ENCODE measurements around the gene LYSMD1. TPM values are rescaled to one million over a fixed set of nuclear protein-coding genes. Genes with fewer than 3 reads are reported as not detected.
"Not testable (repeated sequence)": the region's sequence is repeated elsewhere in the genome, so short reads cannot be mapped to it uniquely, and the experiment has no call there.

Gene LYSMD1
- total and polyA plus RNA-seq, 2 experiments from 2014 or later = 4.9 to 26.7 TPM

DNA sequence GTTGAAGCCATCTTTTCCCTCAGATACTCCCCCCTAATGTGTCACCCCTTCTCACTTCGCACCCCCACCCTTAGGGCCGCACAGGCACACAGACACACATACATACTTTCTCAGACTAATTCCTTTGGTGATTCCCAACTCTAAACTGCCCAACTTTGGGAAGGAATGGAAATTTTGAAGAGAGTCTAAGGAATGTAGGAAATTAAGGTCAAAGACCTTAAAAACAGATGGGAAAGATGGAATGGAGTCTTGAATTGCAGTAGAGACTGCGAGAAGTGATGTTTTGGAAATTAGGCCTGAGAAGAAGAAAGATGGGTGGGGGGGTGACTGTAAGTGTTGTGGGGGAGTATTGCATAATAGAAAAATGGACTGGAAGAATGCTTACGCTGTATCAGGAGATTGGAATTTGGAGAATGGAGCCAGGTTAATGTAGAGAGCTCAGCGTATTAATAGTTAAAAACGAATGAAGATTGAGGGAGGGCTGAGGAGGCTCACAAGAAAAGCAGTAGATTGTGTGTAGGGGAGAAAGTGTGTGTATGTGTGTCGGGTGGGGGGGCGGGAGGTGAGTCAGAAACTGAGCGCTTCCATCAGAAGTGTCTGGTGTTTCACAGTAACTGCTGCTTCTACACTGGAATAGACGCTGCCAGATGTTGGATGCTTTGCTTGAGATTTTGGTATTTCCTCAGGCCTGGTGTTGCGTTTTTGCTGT, 34.3 kb upstream of the LYSMD1 start:
- no peaks in the 10 kb centered on the region for H3K9me3 ChIP-seq (ENCODE audit: low read depth)
- no peaks in the 10 kb centered on the region for H3K27me3 ChIP-seq
- H3K36me3 ChIP-seq = peaks cover 3% of the 10 kb centered on the region
- TF ChIP-seq, protein P1, sequence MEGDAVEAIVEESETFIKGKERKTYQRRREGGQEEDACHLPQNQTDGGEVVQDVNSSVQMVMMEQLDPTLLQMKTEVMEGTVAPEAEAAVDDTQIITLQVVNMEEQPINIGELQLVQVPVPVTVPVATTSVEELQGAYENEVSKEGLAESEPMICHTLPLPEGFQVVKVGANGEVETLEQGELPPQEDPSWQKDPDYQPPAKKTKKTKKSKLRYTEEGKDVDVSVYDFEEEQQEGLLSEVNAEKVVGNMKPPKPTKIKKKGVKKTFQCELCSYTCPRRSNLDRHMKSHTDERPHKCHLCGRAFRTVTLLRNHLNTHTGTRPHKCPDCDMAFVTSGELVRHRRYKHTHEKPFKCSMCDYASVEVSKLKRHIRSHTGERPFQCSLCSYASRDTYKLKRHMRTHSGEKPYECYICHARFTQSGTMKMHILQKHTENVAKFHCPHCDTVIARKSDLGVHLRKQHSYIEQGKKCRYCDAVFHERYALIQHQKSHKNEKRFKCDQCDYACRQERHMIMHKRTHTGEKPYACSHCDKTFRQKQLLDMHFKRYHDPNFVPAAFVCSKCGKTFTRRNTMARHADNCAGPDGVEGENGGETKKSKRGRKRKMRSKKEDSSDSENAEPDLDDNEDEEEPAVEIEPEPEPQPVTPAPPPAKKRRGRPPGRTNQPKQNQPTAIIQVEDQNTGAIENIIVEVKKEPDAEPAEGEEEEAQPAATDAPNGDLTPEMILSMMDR (IDR thresholded peaks at IDR 0.05; ENCODE audit: low read depth, low read length) = no peak
- H3K4me3 ChIP-seq = peak overlapping the region; percentile 77
- peaks cover 6% of the 10 kb centered on the region for H3K4me1 ChIP-seq (ENCODE audit: low read depth)
- DNase-seq (ENCODE audit: low read depth in 1 of 2, low spot score in 1 of 2) = peak; percentile 10 to 90
- peak overlapping the region; percentile 94 for H3K27ac ChIP-seq

DNA sequence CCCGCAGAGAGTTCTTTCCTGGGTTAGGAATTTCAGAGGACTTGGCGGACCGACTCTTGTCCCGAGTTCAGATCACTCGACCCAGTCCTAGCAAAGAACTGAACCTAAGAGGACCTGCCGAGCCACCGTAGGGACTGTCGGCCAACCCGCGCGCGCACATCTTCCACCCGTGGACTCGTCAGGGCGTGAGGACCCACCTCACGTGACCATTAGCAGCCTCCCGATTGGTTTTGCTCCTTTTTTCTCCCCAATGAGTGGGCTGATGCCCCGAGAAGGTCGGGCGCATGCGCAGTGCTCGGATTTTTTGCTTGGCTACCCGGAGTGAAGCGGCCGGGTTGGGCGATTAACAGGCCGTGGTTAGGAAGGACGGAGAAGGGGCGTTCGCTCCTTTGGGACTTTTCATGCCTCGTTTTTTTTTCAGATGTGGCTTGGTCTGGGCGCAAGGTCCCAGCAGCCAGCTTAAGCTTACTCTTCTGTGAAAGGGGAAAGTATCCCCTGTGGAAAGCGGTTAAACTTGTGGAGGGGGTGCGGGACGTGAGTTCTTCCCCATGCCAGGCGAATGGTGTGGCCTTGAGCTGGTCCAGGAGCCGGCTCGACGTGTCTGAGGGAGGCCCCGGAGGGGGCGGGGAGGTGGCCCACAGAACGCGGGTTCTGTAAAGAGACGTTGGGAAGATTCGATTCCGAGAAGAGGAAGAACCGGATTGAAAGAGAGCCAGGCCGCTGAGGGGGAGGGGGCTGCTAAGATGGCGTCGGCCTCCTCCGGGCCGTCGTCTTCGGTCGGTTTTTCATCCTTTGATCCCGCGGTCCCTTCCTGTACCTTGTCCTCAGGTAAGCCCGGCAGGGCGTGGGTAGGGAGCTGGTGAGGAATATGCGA, 32.8 kb upstream of the LYSMD1 start, which contains the start of gene PIP5K1A:
Gene PIP5K1A (plus strand): TSS at position 299 of the 874 bp plus-strand sequence. CDS start 445 bp downstream, at position 744.
- Histone ChIP-seq H3K9me3 (ENCODE audit: low read depth) (no peaks in the 10 kb centered on the region), H3K4me3 (peak within 1 kb of the TSS; percentile 77), H3K4me1 (ENCODE audit: low read depth) (peaks cover 6% of the 10 kb centered on the region), H3K27me3 (no peaks in the 10 kb centered on the region), H3K36me3 (peaks cover 3% of the 10 kb centered on the region), H3K27ac (peak within 1 kb of the TSS; percentile 94)
- TF ChIP-seq, protein P1 (IDR thresholded peaks at IDR 0.05; ENCODE audit: low read depth, low read length) = no peak
- peak; percentile 99 for DNase-seq (ENCODE audit: low read depth in 1 of 2, low spot score in 1 of 2)

- Histone ChIP-seq H3K27me3 (no peaks in the 10 kb centered on the region), H3K4me1 (ENCODE audit: low read depth) (peaks cover 6% of the 10 kb centered on the region), H3K36me3 (peaks cover 1% of the 10 kb centered on the region), H3K4me3 (peak overlapping the region; percentile 77), H3K9me3 (ENCODE audit: low read depth) (no peaks in the 10 kb centered on the region), H3K27ac (peak overlapping the region; percentile 94)
- TF ChIP-seq, protein P1 (IDR thresholded peaks at IDR 0.05; ENCODE audit: low read depth, low read length) = no peak
- DNase-seq (ENCODE audit: low read depth in 1 of 2, low spot score in 1 of 2) = no peak
These were observed 32.2 kb upstream of the LYSMD1 start for GRCh38 chr1:151197863-151198253.

DNA sequence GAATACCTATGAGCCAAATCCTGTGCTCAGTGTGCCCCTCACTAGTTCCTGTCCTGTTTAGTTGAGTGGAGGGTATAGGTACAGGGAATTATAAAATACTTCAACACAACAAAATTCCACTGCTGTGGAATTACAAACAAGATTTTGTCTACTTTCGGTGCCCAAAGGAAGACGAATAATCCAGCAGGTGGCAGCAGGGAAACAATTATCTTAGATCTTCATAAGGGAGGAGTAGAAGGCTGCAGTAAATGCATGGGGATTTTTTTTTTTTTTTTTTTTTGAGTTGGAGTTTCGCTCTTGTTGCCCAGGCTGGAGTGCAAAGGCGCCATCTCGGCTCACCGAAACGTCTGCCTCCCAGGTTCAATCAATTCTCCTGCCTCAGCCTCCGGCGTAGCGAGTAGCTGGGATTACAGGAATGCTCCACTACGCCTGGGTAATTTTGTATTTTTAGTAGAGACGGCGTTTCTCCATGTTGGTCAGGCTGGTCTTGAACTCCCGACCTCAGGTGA, 30.6 kb upstream of the LYSMD1 start:
- Histone ChIP-seq H3K4me3 (no peak overlapping the region), H3K36me3 (no peaks in the 10 kb centered on the region), H3K4me1 (ENCODE audit: low read depth) (peaks cover 6% of the 10 kb centered on the region), H3K27ac (no peak overlapping the region), H3K27me3 (no peaks in the 10 kb centered on the region), H3K9me3 (ENCODE audit: low read depth) (no peaks in the 10 kb centered on the region)
- TF ChIP-seq, protein P1 (IDR thresholded peaks at IDR 0.05; ENCODE audit: low read depth, low read length) = peak; percentile 56
- DNase-seq (ENCODE audit: low read depth in 1 of 2, low spot score in 1 of 2) = peak; percentile 75 to 89

DNA sequence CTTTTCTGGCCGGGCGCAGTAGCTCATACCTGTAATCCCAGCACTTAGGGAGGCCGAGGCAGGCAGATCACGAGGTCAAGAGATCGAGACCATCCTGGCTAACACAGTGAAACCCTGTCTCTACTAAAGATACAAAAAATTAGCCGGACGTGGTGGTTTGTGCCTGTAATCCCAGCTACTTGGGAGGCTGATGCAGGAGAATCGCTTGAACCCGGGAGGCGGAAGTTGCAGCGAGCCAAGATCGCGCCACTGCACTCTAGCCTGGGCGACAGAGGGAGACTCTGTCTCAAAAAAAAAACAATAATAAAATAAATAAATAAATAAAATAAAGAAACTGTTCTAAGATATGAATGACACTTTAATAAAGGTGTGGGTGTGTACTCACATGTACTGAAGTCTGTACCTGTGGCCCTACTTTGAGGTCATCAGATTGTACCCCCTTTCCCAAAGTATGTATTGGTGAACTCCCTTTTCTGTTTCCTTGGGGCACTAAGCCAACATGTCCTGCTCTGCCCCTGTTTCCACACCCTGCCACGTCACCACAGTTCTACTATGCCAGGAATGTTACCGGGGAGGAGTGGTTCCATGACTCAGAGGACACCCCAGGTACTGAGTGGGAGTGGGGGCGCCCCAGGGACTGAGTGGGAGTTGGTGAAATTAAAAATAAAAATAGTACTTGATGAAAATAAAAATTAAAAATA, 29.3 kb upstream of the LYSMD1 start:
- H3K4me3 ChIP-seq; H3K9me3 ChIP-seq (ENCODE audit: low read depth); H3K27ac ChIP-seq; H3K4me1 ChIP-seq (ENCODE audit: low read depth); H3K27me3 ChIP-seq; H3K36me3 ChIP-seq: not testable (repeated sequence)
- DNase-seq (ENCODE audit: low read depth in 1 of 2, low spot score in 1 of 2) = peak in 1 of 2 donors; percentile 92

Data from cardiac muscle cell (in vitro differentiated cells and primary cell).